ENCODE measurements around the gene TSNAXIP1.

Gene TSNAXIP1

GRCh38 chr16:67800338-67800926 is 6.3 kb upstream of the TSNAXIP1 start:
- H3K9ac ChIP-seq (ENCODE audit: low read length), result no peak overlapping the region
- H2AFZ ChIP-seq (ENCODE audit: low read depth, low read length, severe bottlenecking), result no peak overlapping the region
- no peak overlapping the region for H3K4me2 ChIP-seq (ENCODE audit: low read depth, low read length, poor library complexity, severe bottlenecking)
- no peaks in the 10 kb centered on the region for H3K36me3 ChIP-seq (ENCODE audit: low read length)
- no peak overlapping the region for H3K4me3 ChIP-seq (ENCODE audit: insufficient read depth, low read length, poor library complexity, severe bottlenecking)
- no peak for TF ChIP-seq EZH2phosphoT487 (conservative IDR thresholded peaks at IDR 0.05; ENCODE audit: low read length)
- TF ChIP-seq, protein P1, sequence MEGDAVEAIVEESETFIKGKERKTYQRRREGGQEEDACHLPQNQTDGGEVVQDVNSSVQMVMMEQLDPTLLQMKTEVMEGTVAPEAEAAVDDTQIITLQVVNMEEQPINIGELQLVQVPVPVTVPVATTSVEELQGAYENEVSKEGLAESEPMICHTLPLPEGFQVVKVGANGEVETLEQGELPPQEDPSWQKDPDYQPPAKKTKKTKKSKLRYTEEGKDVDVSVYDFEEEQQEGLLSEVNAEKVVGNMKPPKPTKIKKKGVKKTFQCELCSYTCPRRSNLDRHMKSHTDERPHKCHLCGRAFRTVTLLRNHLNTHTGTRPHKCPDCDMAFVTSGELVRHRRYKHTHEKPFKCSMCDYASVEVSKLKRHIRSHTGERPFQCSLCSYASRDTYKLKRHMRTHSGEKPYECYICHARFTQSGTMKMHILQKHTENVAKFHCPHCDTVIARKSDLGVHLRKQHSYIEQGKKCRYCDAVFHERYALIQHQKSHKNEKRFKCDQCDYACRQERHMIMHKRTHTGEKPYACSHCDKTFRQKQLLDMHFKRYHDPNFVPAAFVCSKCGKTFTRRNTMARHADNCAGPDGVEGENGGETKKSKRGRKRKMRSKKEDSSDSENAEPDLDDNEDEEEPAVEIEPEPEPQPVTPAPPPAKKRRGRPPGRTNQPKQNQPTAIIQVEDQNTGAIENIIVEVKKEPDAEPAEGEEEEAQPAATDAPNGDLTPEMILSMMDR (IDR thresholded peaks at IDR 0.05; ENCODE audit: insufficient read depth, low read length, poor library complexity, severe bottlenecking), result no peak
- H4K20me1 ChIP-seq (ENCODE audit: low read depth, low read length), result no peaks in the 10 kb centered on the region
- no peaks in the 10 kb centered on the region for H3K27me3 ChIP-seq (ENCODE audit: low read length)
- H3K27ac ChIP-seq (ENCODE audit: low read depth, low read length), result no peak overlapping the region
- no peaks in the 10 kb centered on the region for H3K9me2 ChIP-seq (replicated peaks; ENCODE audit: insufficient read depth, low read length)
- H3K9me3 ChIP-seq (ENCODE audit: insufficient read depth, low read length), result no peaks in the 10 kb centered on the region
- peaks cover 13% of the 10 kb centered on the region; the same call in 1 of the 2 replicates for H3K79me2 ChIP-seq (ENCODE audit: insufficient read depth, low read length)
- H3F3A ChIP-seq (ENCODE audit: insufficient read depth), result no peaks in the 10 kb centered on the region

DNA sequence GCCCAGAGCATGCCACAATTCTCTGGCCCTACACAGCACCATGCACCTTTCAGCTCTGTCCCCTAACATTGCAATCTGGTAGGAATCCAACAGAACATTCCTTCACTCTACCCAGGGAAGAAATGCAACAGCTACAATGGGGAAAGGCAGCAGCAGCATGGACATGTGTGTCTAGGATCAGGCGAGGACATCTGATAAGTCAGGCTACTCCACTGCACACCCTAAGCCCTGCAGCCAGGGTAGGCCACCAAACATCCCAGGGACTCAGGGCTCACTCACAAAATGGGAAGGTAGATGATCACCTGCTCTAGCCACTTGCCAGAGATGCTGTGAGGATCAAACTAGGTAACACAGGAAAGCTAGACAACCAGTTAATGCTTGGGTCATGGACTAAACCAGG is 5.4 kb upstream of the TSNAXIP1 start:
- no peaks in the 10 kb centered on the region for H3K27me3 ChIP-seq (ENCODE audit: low read length)
- H2AFZ ChIP-seq (ENCODE audit: low read depth, low read length, severe bottlenecking), result no peak overlapping the region
- H3K79me2 ChIP-seq (ENCODE audit: insufficient read depth, low read length), result peaks cover 19% of the 10 kb centered on the region; the same call in 1 of the 2 replicates
- H3K9me2 ChIP-seq (replicated peaks; ENCODE audit: insufficient read depth, low read length), result no peaks in the 10 kb centered on the region
- TF ChIP-seq, protein P1 (IDR thresholded peaks at IDR 0.05; ENCODE audit: insufficient read depth, low read length, poor library complexity, severe bottlenecking), result no peak
- TF ChIP-seq EZH2phosphoT487 (conservative IDR thresholded peaks at IDR 0.05; ENCODE audit: low read length), result no peak
- no peak overlapping the region for H3K4me2 ChIP-seq (ENCODE audit: low read depth, low read length, poor library complexity, severe bottlenecking)
- no peak overlapping the region for H3K9ac ChIP-seq (ENCODE audit: low read length)
- no peaks in the 10 kb centered on the region for H4K20me1 ChIP-seq (ENCODE audit: low read depth, low read length)
- no peaks in the 10 kb centered on the region for H3K9me3 ChIP-seq (ENCODE audit: insufficient read depth, low read length)
- no peak overlapping the region for H3K27ac ChIP-seq (ENCODE audit: low read depth, low read length)
- no peaks in the 10 kb centered on the region for H3F3A ChIP-seq (ENCODE audit: insufficient read depth)
- H3K36me3 ChIP-seq (ENCODE audit: low read length), result no peaks in the 10 kb centered on the region
- no peak overlapping the region for H3K4me3 ChIP-seq (ENCODE audit: insufficient read depth, low read length, poor library complexity, severe bottlenecking)

GRCh38 chr16:67801883-67802282 is 4.8 kb upstream of the TSNAXIP1 start:
- Histone ChIP-seq H4K20me1 (ENCODE audit: low read depth, low read length) (no peaks in the 10 kb centered on the region), H3K27me3 (ENCODE audit: low read length) (no peaks in the 10 kb centered on the region), H2AFZ (ENCODE audit: low read depth, low read length, severe bottlenecking) (no peak overlapping the region), H3K36me3 (ENCODE audit: low read length) (no peaks in the 10 kb centered on the region), H3K9me3 (ENCODE audit: insufficient read depth, low read length) (no peaks in the 10 kb centered on the region), H3K79me2 (ENCODE audit: insufficient read depth, low read length) (peaks cover 19% of the 10 kb centered on the region; the same call in 1 of the 2 replicates), H3K9me2 (replicated peaks; ENCODE audit: insufficient read depth, low read length) (no peaks in the 10 kb centered on the region), H3K4me3 (ENCODE audit: insufficient read depth, low read length, poor library complexity, severe bottlenecking) (no peak overlapping the region), H3K9ac (ENCODE audit: low read length) (no peak overlapping the region), H3F3A (ENCODE audit: insufficient read depth) (no peaks in the 10 kb centered on the region), H3K27ac (ENCODE audit: low read depth, low read length) (no peak overlapping the region), H3K4me2 (ENCODE audit: low read depth, low read length, poor library complexity, severe bottlenecking) (no peak overlapping the region)
- TF ChIP-seq, protein P1 (IDR thresholded peaks at IDR 0.05; ENCODE audit: insufficient read depth, low read length, poor library complexity, severe bottlenecking), result no peak
- TF ChIP-seq EZH2phosphoT487 (conservative IDR thresholded peaks at IDR 0.05; ENCODE audit: low read length), result no peak
